NCI-H128 (cell line): ENCODE measurements around the gene PRR19.

ENCODE experiments used
- DNase-seq: peaks from one replicate; lab custom pipeline; 2025; ENCODE audit not compliant: unreplicated experiment; lab: John Stamatoyannopoulos, UW

PRR19 gene

DNA sequence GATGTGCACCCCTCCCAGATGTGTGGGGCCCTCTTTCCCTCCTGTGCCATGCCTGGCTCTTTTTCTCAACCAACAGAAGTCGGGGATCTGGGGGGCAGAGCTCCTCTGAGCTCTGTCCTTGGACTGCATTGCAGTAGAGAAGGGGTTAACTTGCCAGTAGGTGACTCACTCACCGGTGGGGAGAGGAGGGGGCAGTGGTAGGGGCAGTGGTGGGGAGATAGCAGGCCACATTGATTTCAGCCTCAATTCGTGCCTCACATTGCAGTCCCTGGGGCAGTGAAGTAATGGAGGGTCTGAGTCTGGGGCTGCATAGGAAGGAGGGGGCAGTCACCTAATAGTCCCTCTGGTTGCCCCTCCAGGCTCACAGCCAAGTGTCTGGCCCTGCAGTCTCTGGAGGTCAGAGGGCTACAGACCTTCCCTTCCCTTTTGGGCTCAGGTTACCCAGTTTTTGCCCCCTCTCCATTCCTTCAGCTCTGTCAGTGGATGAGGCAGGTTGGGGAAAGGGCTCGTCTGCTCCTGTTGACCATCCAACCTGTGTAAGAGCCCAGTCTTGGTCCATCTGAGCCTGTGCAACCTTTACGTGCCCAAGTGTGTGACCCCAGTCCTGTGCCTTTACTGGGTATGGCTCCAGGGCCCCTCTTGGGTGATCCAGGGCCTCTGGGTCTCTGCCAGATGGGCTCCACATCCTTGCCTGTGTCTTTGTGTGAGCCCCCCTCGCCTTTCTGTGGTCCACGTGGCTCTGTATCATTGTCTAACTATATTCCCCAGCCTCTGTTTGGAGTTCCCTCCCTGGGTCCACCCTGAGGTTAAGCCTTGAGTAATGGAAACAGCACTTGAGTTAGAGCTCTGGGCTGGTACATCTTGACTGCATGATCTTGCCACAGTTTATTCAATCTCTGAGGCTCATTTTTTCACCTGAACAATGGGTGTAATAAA lies 19.8 kb upstream of the PRR19 start:
- DNase-seq = no peak

DNA sequence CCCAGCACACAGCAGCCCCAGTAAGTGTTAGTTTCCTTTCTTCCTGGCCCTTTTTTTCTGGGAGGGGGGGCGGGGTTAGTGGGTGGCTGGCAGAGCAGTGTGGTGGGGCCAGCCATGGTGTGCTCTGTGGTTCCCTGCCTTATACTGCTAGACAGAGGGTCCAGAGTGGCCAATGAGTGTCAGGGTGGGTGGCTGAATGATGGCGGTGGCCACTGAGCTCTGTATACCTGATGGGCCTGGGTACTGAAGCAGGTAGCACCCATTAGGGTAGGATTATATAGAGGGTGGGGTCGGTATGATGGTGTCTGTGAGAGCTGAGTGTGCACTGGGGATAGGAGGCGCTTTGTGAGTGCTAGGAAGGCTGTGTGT lies 19.1 kb upstream of the PRR19 start:
- no peak for DNase-seq

DNA sequence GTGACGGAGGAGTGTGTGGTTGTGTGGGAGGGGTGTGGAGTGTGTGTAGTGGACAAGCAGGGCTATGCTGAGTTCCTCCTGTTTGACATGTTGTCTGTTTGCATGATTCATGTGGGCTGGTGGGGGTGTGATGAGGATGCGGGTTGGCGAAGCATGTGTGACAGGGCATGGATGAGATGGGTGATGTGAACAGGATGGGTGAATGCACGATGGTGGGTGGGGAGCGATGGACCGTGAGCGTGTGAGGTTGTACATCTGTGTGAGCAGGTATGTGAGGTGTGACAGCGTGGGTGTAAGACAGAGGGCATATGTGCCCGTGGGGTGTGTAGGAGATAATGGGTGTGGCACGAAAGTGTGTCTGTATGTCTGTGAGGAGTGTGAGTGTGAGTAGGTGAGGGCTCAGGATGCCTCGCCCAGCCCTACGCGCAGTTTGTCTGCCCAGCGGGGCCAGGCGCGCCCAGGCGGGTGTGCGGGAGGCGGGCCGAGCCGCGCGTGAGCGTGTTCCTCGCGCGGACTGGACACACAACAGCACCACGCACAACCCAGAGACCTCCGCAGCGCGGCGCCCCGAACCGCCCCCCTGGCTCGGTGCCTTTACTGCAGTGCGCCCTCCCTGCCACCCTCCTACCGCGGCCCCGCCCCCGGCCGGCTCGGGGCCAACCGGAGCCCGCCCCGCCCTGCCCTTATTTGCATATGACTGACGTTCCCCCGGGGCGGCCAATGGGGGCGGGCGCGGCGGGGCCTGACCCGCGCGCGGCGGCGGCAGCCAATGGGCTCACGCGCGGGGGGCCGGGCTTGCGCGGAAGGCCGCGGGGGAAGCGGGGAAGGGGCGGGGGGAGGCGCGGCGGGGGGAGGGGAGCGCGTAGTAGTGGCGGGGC lies 18.5 kb upstream of the PRR19 start:
- peak; percentile 87 for DNase-seq

DNA sequence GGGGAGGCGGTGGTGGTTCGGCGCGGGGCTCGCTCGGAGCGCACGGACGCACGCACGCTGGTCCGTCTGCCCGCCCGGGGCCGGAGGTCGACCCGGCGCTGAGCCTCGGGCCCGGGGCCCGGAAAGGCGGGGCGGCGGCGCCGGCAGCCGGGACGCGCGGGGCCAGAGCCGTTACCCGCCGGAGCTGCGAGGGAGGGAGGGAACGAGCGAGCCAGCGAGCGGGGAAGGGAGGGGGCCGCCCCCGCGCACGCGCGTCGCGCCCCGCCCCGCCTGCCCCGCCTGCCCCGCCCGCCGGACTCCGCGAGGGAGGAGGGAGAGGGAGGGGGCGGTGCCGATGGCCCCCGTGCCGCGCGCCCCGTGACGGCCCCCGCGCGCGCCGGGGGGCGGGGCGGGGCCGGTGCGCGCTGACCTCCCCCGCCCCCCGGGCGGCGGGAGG lies 17.8 kb upstream of the PRR19 start:
- peak; percentile 38 for DNase-seq

DNA sequence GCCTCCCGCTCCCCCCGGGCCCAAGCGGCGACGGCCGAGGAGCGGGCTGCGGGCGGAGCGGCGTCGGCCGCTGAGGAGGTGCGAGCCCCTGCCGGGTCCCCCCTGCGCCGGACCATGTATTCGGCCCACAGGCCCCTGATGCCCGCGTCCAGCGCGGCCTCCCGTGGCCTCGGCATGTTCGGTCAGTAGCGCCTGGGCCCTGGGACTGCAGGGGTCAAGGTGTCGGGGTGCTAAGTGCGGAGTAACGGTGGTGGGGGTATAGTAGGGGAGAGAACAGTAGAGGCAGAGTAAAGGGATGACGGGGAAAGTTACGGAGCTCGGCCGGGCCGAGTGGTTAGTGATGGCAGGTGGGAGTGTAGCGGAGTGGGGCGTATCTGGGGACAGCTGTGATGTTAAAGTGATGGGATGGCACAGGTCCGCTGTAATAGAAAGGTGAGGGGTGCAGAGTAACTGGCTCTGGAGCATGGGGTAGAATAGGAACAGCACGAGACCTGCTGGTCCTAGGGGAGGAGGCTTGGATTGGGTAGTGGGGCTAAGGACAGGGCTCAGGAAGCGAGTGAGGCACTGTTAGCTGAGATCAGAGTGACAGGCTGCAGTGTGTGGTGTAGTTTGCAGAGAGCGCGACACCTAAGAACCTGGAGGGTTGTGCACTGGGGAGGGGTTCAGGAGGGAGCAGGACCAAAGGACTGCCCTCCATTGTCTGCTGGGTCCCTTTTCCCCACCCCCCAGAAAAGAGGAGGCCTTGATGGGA lies 17.2 kb upstream of the PRR19 start:
- no peak for DNase-seq

DNA sequence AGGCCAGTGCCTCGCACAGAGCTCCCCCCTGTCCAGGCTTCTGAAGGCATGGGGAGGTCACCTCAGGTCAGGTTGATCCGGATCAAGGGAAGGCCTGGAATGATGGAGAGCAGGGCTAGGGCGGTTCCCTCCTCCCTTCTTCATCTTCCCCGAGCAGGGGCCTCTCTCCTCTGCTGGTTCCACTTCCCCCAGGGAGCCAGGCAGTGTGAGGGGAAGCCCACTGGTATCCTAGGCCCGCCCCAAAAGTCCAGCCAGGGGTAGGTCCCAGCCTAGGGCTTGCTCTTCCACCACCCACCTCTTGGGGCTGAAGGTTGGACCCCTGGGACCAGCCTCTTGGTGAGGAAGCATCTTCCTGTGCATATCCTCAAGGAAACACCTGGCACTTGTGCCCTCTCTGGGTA lies 16.4 kb upstream of the PRR19 start:
- DNase-seq = no peak

DNA sequence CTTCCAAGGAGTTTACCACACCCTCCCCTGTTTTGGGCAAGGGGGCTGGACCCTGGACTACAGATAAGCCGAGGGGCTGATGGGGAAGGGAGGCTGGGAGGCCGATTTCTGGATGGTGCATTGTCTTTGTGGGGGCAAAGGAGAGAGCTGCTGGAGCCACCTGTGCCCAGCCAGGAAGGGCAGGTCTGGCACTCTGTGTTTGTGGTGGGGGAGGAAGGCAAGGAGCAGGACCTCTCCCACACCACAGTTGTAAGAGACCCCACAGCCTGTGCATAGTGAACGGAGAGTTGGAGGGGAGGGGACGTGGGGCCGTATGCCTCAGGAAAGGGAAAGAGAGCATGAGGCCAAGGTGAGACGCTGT lies 16.0 kb upstream of the PRR19 start:
- no peak for DNase-seq

DNA sequence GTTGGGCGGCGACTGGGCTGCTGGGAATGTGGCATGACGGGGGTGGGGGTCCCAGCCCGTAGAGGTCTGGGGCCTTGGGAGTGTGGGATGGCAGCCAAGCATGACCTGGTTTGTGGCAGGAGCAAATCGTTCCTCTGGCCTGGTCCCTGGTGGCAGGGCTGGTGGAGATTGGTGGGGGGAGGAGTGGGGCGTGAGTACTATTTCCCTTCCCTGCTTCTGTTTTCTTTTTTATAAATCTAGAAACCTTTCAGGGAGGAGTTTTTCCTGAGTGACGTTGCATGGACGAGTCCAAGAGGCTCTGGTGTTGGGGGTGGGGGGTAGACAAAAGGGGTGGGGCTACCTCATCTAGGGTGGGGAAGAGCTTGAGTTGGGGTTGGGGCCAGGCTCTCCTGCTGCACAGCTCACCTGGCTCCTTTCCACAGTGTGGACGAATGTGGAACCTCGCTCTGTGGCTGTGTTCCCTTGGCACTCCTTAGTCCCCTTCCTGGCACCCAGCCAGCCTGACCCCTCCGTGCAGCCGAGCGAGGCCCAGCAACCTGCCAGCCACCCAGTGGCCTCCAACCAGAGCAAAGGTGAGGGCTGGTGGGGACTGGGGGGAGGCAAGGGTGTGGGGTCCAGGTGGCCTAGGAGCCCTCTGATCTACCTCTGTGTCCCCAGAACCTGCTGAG lies 15.4 kb upstream of the PRR19 start:
- no peak for DNase-seq

DNA sequence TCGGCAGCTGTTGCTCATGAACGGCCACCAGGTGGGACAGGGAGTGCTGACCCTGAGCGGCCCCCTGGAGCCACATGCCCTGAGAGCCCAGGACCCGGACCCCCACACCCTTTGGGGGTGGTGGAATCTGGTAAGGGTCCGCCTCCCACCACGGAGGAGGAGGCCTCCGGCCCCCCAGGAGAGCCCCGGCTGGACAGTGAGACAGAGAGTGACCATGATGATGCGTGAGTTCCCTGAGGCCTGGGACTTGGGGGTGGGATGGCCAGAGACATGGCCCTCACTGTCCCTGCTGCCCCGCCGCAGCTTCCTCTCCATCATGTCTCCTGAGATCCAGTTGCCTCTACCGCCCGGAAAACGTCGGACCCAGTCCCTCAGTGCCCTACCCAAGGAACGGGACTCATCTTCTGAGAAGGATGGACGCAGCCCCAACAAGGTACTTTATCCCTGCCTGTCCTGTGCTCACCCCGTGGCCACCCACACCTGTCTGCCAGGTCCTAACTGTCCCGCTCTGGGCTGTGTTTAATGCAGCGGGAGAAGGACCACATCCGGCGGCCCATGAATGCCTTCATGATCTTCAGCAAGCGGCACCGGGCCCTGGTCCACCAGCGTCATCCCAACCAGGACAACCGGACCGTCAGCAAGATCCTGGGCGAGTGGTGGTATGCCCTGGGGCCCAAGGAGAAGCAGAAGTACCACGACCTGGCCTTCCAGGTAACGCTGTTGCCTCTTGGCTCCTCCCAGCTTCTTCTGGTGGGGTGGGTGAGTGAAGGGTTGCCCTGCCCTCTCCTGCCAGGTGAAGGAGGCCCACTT lies 14.7 kb upstream of the PRR19 start:
- DNase-seq = no peak

DNA sequence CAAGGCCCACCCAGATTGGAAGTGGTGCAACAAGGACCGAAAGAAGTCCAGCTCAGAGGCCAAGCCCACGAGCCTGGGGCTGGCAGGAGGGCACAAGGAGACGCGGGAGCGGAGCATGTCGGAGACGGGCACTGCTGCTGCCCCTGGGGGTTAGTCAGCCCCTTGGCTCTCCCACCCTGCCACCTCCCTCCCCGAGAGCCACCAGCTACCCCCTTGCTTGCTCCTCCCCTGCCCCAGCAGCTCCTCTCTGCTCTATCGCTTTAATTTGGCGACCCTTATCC lies 14.2 kb upstream of the PRR19 start:
- no peak for DNase-seq

DNA sequence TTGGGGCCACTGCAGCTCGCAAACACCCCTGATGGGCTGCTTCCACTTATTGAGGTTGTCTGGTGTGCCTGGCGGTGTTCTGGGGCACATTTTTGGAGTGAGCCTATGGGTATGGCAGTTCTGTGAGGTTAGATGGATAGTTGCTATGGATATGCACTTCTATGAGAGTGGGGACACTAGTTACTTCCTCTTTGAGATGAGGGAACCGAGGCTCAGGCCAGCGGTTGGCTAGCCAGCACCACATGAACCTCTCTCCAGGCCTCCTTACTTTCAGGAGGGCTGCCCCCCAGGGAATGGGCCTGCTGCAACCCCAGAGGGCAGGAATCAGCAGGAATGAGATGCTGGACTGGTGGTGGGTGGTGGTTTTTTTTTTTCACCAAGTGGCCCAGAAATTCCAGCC lies 13.5 kb upstream of the PRR19 start:
- no peak for DNase-seq

DNA sequence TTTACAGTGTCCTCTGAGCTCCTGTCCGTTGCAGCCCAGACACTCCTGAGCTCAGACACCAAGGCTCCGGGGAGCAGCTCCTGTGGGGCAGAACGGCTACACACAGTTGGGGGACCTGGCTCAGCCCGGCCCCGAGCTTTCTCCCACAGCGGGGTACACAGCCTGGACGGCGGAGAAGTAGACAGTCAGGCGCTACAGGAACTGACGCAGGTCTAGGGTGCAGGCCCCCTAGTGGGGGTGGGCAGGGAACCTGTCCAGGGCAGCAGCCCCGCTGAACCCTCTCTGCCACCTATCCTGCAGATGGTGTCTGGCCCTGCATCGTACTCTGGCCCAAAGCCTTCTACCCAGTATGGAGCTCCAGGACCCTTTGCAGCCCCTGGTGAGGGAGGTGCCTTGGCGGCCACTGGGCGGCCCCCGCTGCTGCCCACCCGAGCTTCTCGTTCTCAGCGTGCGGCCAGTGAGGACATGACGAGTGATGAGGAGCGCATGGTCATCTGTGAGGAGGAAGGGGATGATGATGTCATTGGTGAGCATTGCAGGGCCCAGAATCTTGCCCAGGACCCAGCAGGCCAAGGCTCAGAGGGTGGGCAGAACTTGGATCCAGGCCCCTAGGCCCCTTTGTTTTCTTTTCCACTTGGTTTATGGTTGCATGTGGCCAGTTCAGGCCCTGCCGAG lies 12.9 kb upstream of the PRR19 start:
- no peak for DNase-seq

DNA sequence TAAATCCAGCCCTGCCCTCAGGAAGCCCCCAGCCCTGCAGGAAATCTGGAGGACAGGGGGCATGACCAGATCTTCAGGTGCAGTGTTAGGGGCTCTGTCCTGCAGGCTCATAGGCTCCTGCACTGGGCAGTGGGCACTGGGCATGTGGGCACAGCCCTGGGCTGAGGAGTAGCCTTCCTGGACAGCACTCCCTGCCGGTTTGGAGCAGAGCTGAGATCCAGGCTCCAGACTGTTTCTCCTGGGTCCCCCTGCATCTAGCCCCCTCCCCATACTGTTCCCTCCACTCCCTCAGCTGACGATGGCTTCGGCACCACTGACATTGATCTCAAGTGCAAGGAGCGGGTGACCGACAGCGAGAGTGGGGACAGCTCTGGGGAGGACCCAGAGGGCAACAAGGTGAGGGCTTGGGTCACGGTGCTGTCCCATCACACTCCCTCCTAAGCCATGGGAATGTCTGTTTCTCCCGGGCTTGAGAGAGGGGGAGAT lies 12.3 kb upstream of the PRR19 start:
- DNase-seq = no peak

DNA sequence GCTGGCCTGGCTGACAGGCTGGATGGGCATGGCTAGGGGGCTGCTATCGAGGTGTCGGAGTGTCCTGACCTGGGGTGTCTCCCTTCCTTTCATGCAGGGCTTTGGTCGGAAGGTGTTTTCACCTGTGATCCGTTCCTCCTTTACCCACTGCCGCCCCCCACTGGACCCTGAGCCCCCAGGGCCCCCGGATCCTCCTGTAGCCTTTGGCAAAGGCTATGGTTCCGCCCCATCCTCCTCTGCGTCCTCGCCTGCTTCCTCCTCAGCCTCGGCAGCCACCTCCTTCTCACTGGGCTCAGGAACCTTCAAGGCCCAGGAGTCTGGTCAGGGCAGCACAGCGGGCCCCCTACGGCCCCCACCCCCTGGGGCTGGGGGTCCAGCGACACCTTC lies 11.8 kb upstream of the PRR19 start:
- no peak for DNase-seq

DNA sequence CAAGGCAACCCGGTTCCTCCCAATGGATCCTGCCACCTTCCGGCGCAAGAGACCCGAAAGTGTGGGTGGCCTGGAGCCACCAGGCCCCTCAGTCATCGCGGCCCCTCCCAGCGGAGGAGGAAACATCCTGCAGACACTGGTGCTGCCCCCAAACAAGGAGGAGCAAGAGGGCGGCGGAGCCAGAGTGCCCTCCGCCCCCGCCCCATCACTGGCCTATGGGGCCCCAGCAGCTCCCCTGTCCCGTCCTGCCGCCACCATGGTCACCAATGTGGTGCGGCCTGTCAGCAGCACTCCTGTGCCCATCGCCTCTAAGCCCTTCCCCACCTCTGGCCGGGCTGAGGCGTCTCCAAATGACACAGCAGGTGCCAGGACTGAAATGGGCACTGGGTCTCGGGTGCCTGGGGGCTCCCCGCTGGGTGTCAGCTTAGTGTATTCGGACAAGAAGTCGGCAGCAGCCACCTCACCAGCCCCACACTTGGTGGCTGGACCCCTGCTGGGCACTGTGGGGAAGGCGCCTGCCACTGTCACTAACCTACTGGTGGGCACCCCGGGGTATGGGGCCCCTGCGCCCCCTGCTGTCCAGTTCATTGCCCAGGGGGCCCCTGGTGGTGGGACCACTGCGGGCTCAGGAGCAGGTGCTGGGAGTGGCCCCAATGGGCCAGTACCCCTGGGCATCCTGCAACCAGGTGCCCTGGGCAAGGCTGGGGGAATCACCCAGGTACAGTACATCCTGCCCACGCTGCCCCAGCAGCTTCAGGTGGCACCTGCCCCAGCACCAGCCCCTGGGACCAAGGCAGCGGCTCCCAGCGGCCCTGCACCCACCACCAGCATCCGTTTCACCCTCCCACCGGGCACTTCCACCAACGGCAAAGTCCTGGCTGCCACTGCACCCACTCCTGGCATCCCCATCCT lies 11.2 kb upstream of the PRR19 start:
- DNase-seq = no peak

DNA sequence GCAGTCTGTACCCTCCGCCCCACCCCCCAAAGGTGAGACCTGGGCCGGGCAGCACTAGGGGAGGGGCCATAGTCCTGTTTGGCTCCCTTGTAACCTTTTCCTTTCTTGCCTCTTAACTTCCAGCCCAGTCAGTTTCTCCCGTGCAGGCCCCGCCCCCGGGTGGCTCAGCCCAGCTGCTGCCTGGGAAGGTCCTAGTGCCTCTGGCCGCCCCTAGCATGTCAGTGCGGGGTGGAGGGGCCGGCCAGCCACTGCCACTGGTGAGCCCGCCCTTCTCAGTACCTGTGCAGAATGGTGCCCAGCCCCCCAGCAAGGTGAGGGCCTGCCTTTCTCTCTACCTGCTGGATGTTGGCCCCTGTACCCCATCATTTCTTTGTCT lies 10.5 kb upstream of the PRR19 start:
- no peak for DNase-seq

DNA sequence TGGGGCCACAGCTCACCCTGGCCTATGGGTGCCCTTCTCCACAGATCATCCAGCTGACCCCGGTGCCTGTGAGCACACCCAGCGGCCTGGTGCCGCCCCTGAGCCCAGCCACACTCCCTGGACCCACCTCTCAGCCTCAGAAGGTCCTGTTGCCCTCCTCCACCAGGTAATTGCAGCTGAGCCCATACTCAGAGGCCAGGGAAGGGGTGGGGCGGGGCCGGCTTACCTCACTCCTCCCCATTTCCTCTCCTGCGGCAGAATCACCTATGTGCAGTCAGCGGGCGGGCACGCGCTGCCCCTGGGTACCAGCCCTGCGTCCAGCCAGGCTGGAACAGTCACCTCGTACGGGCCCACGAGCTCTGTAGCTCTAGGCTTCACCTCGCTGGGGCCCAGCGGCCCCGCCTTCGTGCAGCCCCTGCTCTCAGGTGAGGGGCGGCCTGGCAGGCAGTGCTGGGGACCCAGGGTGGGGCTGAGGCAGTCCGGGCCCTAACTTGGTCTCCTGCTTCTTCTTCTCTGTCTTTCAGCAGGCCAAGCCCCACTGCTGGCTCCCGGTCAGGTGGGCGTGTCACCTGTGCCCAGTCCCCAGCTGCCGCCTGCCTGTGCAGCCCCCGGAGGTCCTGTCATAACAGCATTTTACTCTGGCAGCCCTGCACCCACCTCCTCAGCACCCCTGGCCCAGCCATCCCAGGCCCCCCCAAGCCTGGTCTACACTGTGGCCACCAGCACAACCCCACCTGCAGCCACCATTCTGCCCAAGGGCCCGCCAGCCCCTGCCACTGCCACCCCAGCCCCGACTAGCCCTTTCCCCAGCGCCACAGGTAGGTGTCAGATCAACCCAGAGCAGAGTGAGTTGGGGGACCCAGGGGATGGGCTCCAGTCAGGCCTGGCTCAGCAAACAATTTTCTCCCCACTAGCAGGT lies 9.6 kb upstream of the PRR19 start:
- DNase-seq = no peak

DNA sequence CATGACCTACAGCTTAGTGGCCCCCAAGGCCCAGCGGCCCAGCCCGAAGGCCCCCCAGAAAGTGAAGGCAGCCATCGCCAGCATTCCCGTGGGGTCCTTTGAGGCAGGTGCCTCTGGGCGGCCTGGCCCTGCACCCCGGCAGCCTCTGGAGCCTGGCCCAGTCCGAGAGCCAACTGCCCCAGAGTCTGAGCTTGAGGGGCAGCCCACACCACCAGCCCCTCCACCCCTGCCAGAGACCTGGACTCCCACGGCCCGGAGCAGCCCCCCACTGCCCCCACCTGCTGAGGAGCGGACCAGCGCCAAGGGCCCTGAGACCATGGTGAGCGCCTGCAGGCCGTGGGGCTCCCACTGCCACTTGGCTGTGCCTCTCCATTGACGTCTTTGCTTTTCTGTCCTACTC lies 9.0 kb upstream of the PRR19 start:
- DNase-seq = no peak
